ENCODE results near the gene ATP8B4.

Gene ATP8B4

GRCh38 chr15:49857496-49858475, 261.2 kb downstream of the ATP8B4 start:
- DNase-seq (ENCODE audit: low read depth, low spot score), result no peak

- DNase-seq (ENCODE audit: low read depth, low spot score), result no peak
Observed at GRCh38 chr15:49855917-49856637, 263.0 kb downstream of the ATP8B4 start.

- no peak for DNase-seq (ENCODE audit: low read depth, low spot score)
Observed at GRCh38 chr15:49852756-49853155, 266.3 kb downstream of the ATP8B4 start.

GRCh38 chr15:49848807-49849206, 270.2 kb downstream of the ATP8B4 start:
- no peak for DNase-seq (ENCODE audit: low read depth, low spot score)

- DNase-seq (ENCODE audit: low read depth, low spot score), result no peak
Observed at GRCh38 chr15:49848282-49848724, 270.7 kb downstream of the ATP8B4 start.

GRCh38 chr15:49847423-49848281, 271.4 kb downstream of the ATP8B4 start:
- no peak for DNase-seq (ENCODE audit: low read depth, low spot score)

GRCh38 chr15:49844390-49844789, 274.6 kb downstream of the ATP8B4 start:
- no peak for DNase-seq (ENCODE audit: low read depth, low spot score)

GRCh38 chr15:49843725-49844124, 275.3 kb downstream of the ATP8B4 start:
- DNase-seq (ENCODE audit: low read depth, low spot score), result no peak

- no peak for DNase-seq (ENCODE audit: low read depth, low spot score)
Observed at GRCh38 chr15:49842031-49842730, 276.9 kb downstream of the ATP8B4 start.

GRCh38 chr15:49832511-49832910, 286.5 kb downstream of the ATP8B4 start:
- DNase-seq (ENCODE audit: low read depth, low spot score), result peak; percentile 49

- peak; percentile 15 for DNase-seq (ENCODE audit: low read depth, low spot score)
Observed at GRCh38 chr15:49831206-49831965, 287.6 kb downstream of the ATP8B4 start.

- peak; percentile 17 for DNase-seq (ENCODE audit: low read depth, low spot score)
Observed at GRCh38 chr15:49830391-49830790, 288.6 kb downstream of the ATP8B4 start.

- no peak for DNase-seq (ENCODE audit: low read depth, low spot score)
Observed at GRCh38 chr15:49827311-49827710, 291.7 kb downstream of the ATP8B4 start.

GRCh38 chr15:49826640-49827234, 292.3 kb downstream of the ATP8B4 start:
- no peak for DNase-seq (ENCODE audit: low read depth, low spot score)

GRCh38 chr15:49824775-49825099, 294.3 kb downstream of the ATP8B4 start:
- DNase-seq (ENCODE audit: low read depth, low spot score), result no peak

- DNase-seq (ENCODE audit: low read depth, low spot score), result no peak
Observed at GRCh38 chr15:49823987-49824774, 294.9 kb downstream of the ATP8B4 start.

- no peak for DNase-seq (ENCODE audit: low read depth, low spot score)
Observed at GRCh38 chr15:49817100-49817499, 301.9 kb downstream of the ATP8B4 start.

- no peak for DNase-seq (ENCODE audit: low read depth, low spot score)
Observed at GRCh38 chr15:49815950-49816349, 303.1 kb downstream of the ATP8B4 start.

- DNase-seq (ENCODE audit: low read depth, low spot score), result no peak
Observed at GRCh38 chr15:49815526-49815925, 303.5 kb downstream of the ATP8B4 start.

Data from ELF-1 (cell line).